ENCODE results near the gene DUSP9.
"Not testable (repeated sequence)": the region's sequence is repeated elsewhere in the genome, so short reads cannot be mapped to it uniquely, and the experiment has no call there.

DUSP9 gene, protein sequence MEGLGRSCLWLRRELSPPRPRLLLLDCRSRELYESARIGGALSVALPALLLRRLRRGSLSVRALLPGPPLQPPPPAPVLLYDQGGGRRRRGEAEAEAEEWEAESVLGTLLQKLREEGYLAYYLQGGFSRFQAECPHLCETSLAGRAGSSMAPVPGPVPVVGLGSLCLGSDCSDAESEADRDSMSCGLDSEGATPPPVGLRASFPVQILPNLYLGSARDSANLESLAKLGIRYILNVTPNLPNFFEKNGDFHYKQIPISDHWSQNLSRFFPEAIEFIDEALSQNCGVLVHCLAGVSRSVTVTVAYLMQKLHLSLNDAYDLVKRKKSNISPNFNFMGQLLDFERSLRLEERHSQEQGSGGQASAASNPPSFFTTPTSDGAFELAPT

DNA sequence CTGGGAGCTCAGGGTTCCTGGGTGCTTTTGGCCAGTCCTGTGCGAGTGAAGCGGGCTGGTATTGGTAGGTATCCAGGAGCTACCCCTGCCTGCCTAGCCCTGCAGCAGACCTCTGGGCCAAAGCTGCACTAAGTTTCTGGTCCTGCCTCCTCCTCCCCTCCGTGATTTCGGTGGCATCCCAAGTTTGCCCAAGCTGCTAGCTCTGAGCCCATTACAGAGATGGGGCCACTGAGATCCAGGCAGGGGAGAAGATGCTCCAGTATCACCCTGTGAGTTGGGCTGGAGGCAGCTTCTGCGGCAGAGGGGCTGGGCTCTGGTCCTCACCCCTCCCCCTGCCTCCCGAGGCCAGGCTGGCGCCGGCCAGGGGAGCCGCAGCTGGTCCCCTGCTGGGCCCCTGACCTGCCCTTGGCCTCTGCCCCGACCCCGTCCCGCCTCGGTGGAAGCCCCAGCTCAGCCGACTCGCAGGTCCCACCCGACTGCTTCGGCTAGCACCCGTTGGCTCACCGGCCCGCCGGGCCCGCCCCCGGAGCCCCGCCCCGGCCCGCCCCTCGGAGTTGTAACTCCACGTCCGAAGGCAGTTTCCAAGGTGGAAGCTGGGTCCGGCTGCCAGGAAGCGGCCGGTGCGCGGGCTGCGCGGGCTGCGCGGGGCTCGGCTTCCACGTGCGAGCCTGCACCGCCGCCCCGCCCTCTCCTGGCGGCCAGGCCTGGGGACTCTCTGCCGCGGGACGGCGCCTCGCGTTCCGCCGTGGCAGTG is at the start of gene DUSP9:
Gene DUSP9 (plus strand): TSS at position 584 of the 754 bp plus-strand sequence. CDS start 751 bp downstream, outside the sequence.
- no peak for DNase-seq (ENCODE audit: low read depth in 1 of 2, low spot score in 1 of 2)

DNA sequence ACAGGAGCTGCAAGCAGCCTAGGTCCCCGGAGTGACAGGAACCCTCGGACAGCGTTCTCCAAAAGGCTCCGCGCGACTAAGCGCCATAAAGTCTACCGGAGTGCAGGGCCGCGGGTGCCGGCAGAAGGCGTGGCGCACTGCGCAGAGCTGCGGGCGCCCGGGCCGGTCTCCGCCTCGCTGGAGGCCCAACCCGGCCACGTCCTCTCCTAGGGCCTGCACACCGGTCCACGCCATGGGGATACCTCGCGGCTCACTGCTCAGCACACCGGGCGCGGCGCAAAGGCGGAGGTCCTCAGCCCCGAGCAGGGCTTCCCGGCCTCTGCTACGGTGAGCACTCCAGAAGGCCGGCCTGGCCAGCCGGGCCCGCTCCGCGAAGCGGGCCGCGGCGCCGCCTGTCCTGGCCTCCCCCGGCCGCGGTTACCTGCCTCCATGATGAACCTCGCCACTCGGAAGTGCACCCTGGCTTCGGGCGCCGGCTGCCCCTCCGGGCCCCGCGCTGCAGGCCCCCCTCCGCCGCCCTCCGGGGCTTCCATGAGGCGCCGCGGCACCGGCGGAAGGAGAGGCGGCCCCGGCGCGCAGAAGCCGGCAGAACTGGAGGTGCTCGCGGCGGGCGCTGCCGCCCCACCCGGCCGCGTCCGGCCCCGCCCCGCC is 48.3 kb upstream of the DUSP9 start, which contains the start of gene CCNQ:
Gene CCNQ (minus strand): TSS at position 599 of the 651 bp plus-strand sequence. CDS start 66 bp downstream, at position 533.
- no peak for DNase-seq (ENCODE audit: low read depth in 1 of 2, low spot score in 1 of 2)

DNA sequence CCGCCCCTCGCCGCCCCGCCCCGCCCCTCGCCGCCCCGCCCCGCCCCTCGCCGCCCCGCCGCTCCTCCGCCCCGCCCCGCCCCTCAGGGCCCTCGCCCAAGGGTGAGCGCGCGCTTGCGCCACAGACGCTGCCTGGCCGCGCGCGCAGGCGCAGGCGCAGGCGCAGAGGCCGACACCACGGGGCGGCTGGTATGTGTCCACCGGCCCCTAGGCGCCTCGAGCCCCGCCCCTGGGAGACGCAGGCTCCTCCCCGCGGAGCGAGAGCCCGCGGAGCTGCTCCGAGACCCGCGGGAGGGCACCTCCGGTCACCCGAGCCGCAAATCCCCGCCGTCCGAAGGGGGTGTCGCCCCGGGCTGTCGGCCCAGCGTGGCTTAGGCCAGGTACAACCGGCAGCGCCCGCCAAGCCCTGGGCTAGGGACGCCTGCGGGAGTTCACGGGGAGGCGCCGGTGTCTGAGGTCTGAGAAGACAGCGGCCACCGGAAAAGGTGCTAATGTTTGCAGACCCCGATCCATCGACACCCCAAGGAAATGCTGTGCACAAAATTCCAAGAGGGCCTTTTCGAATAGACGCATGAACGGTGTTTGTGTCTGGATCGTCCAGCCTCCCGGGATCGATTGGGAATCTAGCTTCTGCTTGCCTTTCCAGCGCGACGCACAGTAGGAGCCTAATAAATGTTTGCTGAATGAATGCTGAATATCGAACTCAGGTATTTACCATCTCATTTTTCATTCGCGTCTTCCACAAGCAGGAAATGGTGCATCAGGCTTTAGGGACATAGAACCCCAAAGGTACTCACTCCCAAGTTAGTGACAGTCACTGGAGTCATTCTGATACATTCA is 47.6 kb upstream of the DUSP9 start:
- DNase-seq (ENCODE audit: low read depth in 1 of 2, low spot score in 1 of 2), result peak; percentile 64 to 82

DNA sequence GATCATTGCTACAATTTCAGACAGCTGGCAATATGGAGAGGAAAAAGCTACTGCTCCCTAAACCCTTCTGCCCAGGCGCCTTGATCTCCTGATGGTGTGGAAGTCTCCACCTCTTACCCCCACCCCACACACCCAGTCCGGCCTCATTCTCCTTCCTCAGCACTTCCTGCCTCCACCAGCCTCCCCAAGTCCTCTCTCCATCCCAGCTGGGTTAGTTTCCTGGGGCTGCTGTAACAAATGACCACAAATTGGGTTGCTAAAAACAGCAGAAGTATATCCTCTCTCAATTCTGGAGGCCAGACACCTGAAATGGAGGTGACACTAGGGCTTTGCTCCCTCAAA is 47.0 kb upstream of the DUSP9 start:
- DNase-seq (ENCODE audit: low read depth in 1 of 2, low spot score in 1 of 2), result no peak

DNA sequence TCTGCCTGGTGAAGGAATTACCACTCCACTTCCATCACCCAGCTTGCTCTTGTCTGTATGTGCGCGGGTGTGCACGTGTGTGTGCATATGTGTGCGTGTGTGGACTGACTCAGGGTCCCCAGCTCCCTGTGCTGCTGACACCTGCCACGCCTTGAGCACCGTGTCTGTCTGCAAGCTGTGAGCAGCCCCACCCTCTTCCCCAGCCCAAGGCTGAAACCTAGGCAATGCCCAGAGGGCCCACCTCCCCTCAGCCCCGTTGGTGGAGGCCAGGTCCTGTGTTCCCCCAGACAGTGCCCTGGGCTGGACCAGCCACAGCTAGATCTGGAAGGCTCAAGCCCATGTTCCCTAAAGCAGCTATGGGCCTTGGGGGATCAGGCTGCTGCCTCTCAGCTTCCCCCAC is 46.1 kb upstream of the DUSP9 start:
- no peak for DNase-seq (ENCODE audit: low read depth in 1 of 2, low spot score in 1 of 2)

DNA sequence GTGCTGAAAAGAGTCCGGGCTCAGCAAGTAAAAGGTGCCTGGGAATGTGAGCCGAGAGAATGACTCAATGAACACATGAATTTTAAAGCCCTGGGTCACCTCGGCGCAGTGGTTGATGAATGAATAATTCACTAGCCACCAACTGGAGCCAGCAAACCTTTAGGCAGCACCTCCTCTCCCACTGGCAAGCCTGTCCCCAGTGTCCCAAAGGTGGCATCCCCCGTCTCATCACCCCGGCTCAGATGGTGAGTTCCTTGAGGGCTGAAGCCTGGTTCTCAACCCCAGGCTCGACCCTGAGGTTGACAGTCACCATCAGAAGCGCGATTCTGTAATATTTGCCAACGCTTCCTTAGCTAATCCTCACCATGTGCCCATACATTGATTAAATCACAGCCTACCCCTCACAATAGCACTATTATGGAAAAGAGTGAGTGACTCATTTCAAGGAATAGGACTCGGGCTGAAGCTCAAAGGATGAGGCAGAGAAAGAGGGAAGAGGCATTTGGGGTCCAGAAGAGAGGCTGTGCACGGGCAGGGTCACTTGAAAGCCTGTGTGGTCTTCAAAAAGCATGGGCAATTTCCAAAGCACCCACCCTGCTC is 45.4 kb upstream of the DUSP9 start:
- no peak for DNase-seq (ENCODE audit: low read depth in 1 of 2, low spot score in 1 of 2)

DNA sequence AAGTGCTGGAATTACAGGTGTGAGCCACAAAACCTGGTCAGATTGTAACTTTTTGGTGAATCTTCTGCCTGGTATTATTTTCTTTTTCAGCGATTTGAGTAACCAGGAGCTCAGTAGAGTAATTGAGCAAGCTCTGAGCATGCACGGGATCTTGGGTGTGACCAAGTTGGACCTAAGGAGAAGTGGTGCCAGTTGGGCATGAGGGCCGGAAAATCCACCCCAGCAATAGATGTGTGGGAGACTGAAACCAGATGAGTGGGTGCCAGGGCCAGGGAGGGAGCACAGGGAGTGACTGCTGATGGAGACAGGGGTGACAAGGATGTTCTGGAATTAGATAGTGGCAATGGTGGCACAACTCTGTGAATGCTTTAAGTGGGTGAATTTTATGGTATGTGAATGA is 44.4 kb upstream of the DUSP9 start:
- no peak for DNase-seq (ENCODE audit: low read depth in 1 of 2, low spot score in 1 of 2)

DNA sequence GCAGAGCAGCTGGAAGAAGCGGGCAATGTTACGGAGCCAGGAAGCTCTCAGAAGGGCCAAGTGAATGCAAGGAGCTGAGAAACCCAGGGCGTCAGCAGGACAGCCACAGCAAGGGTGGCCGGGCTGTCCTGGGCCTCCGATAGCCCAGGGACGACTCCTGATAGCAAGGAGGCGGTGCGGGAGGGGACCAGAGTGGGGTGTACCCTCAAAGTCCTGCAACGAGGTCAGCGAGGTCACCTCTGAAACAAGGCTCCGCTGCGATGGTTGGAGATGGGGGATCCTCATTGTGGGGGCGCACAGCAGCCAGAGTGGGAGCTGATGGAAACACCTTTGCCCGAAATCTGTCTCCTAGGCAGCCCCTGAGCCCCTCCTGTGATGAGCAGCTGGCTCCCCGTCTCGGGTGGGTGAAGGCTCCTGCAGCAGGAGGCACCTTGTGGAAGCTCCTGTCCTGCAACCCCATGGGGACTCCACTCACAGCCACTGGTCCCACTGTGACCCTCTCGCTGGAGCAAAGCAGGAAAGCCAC is 43.8 kb upstream of the DUSP9 start:
- no peak for DNase-seq (ENCODE audit: low read depth in 1 of 2, low spot score in 1 of 2)

DNA sequence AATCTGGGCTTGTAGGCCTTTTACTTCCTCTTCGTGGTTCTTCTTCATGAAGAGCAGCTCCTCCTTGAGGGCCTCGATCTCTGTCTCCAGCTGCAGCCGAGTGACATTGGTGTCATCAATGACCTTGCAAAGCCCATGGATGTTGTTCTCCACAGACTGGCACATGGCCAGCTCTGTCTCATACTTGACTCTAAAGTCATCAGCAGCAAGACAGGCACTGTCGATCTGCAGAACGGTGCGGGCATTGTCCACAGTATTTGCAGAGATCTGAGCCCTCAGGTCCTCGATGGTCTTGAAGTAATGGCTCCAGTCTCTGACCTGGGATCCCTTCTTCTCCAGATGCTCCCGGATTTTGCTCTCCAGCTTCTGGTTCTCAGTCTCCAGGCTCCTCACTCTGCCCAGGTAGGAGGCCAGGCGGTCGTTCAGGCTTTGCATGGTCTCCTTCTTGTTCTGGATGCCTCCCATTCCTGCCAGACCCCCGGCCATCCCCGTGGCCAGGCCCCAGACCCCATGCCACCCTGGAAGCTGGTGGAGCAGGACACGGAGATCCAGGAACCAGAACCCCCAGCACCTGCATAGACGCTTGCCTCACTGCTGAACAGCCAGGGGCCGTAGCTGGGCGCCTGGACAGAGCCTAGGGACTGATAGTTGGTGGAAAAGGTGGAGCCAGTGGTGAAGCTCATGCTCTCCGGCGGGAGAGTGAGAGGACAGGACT is 42.2 kb upstream of the DUSP9 start:
- DNase-seq (ENCODE audit: low read depth in 1 of 2, low spot score in 1 of 2), result not testable (repeated sequence)

DNA sequence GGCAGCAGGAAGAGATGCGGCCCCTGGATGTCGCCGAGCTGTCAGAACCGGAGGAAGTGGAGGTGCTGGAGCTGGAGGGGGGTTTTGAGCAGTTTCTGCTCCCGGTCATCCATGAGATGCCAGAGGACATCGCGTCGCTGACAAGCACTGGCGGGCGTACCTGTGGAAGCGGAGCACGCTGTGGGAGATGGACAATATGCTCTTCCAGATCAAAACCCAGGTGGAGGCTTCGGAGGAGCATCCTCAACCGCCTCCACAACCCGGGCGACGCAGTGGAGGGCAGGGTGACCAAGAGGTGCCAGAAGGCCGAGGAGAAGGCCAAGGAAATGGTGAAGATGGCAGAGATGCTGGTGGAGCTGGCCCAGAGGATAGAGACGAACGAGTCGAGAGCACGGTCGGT is 40.5 kb upstream of the DUSP9 start:
- DNase-seq (ENCODE audit: low read depth in 1 of 2, low spot score in 1 of 2), result no peak

DNA sequence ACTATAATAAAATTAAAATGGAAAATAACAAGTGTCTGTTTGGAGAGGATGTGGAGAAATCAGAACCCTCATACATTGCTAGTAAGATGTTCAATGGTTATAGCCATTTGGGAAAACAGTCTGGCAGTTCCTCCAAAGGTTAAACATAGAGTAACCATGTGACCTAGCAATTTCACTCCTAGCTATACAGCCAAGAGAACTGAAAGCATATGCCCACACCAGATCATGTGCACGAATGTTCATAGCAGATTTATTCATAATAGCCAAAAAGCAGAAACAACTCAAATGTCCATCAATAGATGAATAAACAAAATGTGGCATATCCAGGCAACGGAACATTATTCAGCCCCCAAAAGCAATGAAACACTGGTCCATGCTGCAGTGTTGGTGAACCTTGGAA is 38.6 kb upstream of the DUSP9 start:
- no peak for DNase-seq (ENCODE audit: low read depth in 1 of 2, low spot score in 1 of 2)

DNA sequence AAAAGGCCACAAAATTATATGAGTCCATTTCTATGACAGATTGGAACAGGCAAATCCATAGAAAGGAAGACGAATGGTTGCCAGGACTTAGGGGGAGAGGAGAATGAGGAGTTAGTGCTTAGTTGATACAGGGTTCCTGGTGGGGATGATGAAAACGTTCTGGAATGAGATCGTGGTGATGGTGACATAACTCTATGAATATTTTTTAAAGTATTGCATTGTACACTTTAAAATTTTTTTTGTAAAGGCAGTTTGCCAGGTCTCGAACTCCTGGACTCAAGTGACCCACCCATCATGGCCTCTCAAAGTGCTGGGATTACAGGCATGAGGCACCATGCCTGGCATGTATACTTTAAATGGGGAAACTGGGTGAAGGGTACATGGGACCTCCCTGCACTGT is 38.2 kb upstream of the DUSP9 start:
- no peak for DNase-seq (ENCODE audit: low read depth in 1 of 2, low spot score in 1 of 2)

DNA sequence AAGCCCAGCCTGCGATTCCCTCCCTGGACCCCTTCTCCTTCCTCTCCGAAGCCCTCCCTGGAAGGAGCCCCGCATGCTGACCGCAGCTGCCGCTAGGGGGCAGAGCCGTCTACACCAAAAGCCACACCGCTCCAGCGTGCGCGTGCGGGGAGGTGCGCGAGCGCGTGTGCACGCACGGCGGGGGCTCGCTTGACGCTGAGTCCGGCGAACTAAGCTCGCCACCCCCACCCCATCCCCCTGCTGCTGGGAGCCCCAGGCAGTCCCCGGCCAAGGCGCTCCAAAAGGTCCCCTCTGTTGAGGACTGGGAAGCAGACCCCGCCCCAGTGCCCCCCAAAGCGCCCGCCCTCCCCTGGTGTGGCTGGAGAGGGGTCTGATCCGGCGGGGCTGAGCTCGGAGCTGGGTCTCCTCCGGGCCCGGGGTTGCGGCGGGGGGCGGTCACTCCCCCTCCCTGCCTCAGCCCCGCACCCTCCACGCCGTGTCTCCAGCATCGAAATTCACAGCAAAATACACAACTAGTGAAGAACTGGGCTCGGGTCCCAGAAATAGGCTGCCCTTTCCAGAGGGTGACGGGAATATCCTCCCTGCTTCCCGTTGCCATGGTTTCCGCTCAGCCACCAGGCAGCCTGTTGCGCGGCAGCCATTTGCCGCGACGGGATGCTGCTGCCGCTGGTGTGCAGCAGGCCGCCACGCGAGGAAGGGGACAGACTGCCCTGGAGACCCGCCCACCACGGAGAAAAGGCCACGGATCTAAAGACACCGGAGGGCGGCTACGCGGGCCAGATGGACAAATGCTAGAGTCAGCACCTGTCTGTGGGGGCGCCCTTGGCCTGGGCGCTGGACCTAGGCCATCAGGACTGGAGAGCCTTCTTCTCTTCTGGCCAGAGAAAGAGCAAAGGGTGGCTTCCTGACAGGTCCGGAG is 36.8 kb upstream of the DUSP9 start:
- peak; percentile 51 to 65 for DNase-seq (ENCODE audit: low read depth in 1 of 2, low spot score in 1 of 2)

DNA sequence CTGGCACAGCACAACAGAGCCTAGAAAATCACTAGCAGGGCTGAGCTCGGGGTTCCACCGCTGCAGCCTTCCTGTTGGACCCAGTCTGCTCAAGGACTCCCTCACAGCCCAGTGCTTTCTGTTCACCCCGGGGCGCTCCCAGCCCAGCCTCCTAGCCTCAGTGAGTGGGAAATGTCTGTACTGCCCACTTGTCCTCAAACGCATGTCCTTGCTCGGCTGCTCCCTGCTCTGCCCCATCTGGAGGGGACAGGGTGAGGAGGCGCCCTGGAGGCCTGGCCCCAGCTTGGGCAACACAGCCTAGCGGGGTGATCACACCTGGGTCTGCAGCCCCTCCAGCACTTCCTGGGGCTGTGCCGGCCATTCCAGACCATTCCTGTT is 36.2 kb upstream of the DUSP9 start:
- no peak for DNase-seq (ENCODE audit: low read depth in 1 of 2, low spot score in 1 of 2)

DNA sequence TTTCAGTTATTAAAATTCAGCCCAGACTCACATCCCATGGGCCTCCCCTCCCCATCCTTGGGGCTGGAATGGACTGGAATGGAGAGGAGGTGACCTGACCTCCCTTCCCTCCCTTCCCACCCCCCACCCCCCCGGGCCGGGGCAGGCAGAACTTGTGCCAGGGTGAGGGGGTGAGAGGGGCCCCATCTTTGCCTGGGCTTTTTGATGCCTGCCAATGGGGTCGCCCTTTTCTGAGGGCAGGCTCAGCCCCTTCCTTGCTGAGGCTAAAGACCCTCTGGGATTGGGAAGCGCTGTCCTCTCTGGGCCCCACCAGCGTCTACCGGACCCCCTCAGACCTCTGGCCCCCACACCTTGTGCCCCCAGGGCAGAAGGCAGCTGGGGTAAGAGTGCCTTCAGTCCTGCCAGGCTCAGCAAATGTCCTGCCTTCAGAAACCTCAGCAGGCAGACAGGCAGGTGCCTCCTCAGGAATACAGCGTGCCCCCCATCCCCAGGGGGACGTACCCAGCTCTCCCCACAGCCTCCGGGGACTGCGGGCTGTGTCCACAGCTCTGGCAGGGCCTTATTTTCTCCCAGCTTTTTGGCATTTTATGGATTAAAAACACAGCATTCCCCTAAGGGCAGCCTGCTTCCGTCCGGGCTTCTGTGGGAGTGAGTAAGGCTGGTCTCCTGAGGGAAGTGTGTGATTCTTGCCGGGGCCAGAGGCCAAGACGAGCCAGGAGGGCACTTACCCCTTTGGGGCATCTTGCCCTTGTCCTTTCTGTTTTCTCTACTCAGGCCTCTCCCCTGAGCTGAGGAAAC is 35.5 kb upstream of the DUSP9 start:
- DNase-seq (ENCODE audit: low read depth in 1 of 2, low spot score in 1 of 2), result no peak

DNA sequence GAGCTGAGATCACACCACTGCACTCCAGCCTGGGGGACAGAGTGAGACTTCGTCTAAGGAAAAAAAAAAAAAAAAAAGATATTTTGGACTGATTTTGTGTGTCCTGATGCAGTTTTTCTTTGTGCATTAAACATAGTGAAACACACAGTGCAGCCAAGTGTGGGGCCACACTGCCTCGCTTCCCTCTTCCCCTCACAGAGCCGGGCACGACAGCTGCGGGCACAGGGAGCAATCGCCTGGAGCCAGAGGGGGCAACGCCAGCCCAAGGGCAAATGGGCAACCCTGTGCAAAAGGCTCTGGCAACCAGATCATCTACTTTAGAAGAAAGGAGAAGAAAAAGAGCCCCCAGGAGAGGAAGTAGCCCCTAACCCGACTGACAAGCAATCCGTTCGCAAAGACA is 34.6 kb upstream of the DUSP9 start:
- DNase-seq (ENCODE audit: low read depth in 1 of 2, low spot score in 1 of 2), result no peak

DNA sequence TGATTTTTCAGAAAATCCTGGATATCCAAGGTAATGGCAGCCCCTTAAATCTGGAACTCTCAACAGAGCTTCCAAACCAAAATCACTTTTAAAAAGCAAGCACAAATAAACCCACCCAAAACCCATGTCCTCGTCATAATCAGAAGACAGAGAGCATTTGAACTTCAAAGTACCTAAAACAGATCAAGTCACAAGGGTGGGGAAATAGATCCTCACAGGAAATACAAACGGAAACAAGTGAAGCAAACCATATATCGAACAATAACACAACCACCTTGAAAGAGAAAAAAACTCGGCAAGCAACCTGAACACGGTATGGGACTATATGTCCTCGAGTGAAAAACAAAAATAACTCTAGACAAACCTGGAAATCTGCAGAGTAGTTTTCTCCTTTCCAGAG is 32.2 kb upstream of the DUSP9 start:
- no peak for DNase-seq (ENCODE audit: low read depth in 1 of 2, low spot score in 1 of 2)

DNA sequence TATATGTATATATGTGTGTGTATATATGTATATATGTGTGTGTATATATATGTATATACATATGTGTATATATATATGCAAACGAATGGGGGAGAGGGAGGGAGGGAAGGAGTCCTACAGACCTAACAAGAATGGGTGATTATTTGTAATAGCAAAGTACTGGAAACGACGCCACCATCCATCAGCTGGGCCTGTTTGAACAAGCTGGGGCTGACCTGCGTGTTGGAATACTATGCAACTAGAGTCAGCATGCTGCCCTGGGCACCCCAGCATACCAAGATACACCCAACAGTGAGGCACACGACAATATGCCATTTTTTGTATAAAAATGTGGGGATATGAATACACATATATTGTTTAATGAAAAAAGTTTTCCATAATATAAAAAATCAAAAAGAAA is 26.4 kb upstream of the DUSP9 start:
- DNase-seq (ENCODE audit: low read depth in 1 of 2, low spot score in 1 of 2), result no peak

Data from activated T-helper 1 cell treated with anti-CD3 and anti-CD28 coated beads, Interleukin-2, amount 50 U/mL, for 16 hours (primary cell).